Measurements from ENCODE around the gene CAMK2N2. TPM values are rescaled to one million over a fixed set of nuclear protein-coding genes. Genes with fewer than 3 reads are reported as not detected.

The CAMK2N2 gene
- polyA plus RNA-seq, 1 donor (not counting 4 experiments of a cell fraction or from before 2014, with no cell fraction given), result 0.18 TPM

- dilution Hi-C loops (cut with MboI; ENCODE audit: extremely low pct_ligation_motif_present, low sequenced_read_pairs), result no loop called here
- H3K36me3 ChIP-seq (ENCODE audit: control insufficient read depth in 2 of 2, extremely low read depth in 1 of 2, insufficient read depth in 2 of 2, low read length in 2 of 2), result peaks cover 9 to 11% of the 10 kb centered on the region in 2 experiments
- FAIRE-seq (peak; percentile 36), DNase-seq (ENCODE audit: low read depth, low spot score) (peak; percentile 88)
- H3K9ac ChIP-seq (ENCODE audit: control insufficient read depth, extremely low read depth, insufficient read depth, low read length), result peak within 1 kb of the TSS; percentile 91
- H3K79me2 ChIP-seq (ENCODE audit: control insufficient read depth, insufficient read depth, low read length), result peaks cover 25% of the 10 kb centered on the region
- H4K20me1 ChIP-seq (ENCODE audit: control insufficient read depth, extremely low read depth, insufficient read depth, low read length), result no peaks in the 10 kb centered on the region
- H3K27me3 ChIP-seq (ENCODE audit: control insufficient read depth, extremely low read depth, insufficient read depth, low read length), result no peaks in the 10 kb centered on the region
- peak within 1 kb of the TSS; percentile 95 for H2AFZ ChIP-seq (ENCODE audit: control insufficient read depth, low read length)
- peak within 1 kb of the TSS; percentile 95 for H3K27ac ChIP-seq (ENCODE audit: control insufficient read depth, insufficient read depth, low read length)
- H3K9me1 ChIP-seq (ENCODE audit: control insufficient read depth, extremely low read depth, insufficient read depth, low read length), result peaks cover 2% of the 10 kb centered on the region
- peaks cover 5% of the 10 kb centered on the region for H3K4me1 ChIP-seq (ENCODE audit: control insufficient read depth, extremely low read depth, insufficient read depth, low read length)
- H3K9me3 ChIP-seq (ENCODE audit: control insufficient read depth, low read depth, low read length), result no peaks in the 10 kb centered on the region
- H3K4me3 ChIP-seq (ENCODE audit: control insufficient read depth in 2 of 3, extremely low read depth in 1 of 3, insufficient read depth in 2 of 3, low read depth in 1 of 3, low read length in 3 of 3), result peak within 1 kb of the TSS; percentile 75 to 100 (median 100)
- peak within 1 kb of the TSS; percentile 99 for H3K4me2 ChIP-seq (ENCODE audit: control insufficient read depth, extremely low read depth, insufficient read depth, low read depth, low read length)
- TF ChIP-seq CTCF (optimal IDR thresholded peaks at IDR 0.05 in 1 of 3, IDR thresholded peaks at IDR 0.05 in 1 of 3, conservative IDR thresholded peaks at IDR 0.05 in 1 of 3; ENCODE audit: extremely low read depth in 1 of 3, insufficient read depth in 2 of 3, low read length in 3 of 3) (peak; percentile 56 to 77 (median 59)), EZH2 (IDR thresholded peaks at IDR 0.05; ENCODE audit: low read length) (no peak)
Measured at GRCh38 chr3:184249412-184250166, 11.8 kb downstream of the CAMK2N2 start, which contains the start of gene EEF1AKMT4. TSS of gene EEF1AKMT4 (plus strand) at chr3:184249672. CDS start at chr3:184249695, 23 bp downstream.

- TF ChIP-seq CTCF (optimal IDR thresholded peaks at IDR 0.05 in 1 of 3, IDR thresholded peaks at IDR 0.05 in 1 of 3, conservative IDR thresholded peaks at IDR 0.05 in 1 of 3; ENCODE audit: extremely low read depth in 1 of 3, insufficient read depth in 2 of 3, low read length in 3 of 3), result no peak
- TF ChIP-seq EZH2 (IDR thresholded peaks at IDR 0.05; ENCODE audit: low read length), result no peak
- H3K79me2 ChIP-seq (ENCODE audit: control insufficient read depth, insufficient read depth, low read length), result peaks cover 25% of the 10 kb centered on the region
Measured at GRCh38 chr3:184248454-184249411, 12.6 kb downstream of the CAMK2N2 start, which contains the start of gene ALG3. TSS of gene ALG3 (minus strand) at chr3:184248962. CDS start at chr3:184248940, 22 bp downstream.

More at GRCh38 chr3:184248454-184249411, 12.6 kb downstream of the CAMK2N2 start, which contains the start of gene ALG3:
- Histone ChIP-seq H3K36me3 (ENCODE audit: control insufficient read depth in 2 of 2, extremely low read depth in 1 of 2, insufficient read depth in 2 of 2, low read length in 2 of 2) (peaks cover 13 to 14% of the 10 kb centered on the region in 2 experiments), H3K9ac (ENCODE audit: control insufficient read depth, extremely low read depth, insufficient read depth, low read length) (peak within 1 kb of the TSS; percentile 91), H3K27me3 (ENCODE audit: control insufficient read depth, extremely low read depth, insufficient read depth, low read length) (no peaks in the 10 kb centered on the region), H3K27ac (ENCODE audit: control insufficient read depth, insufficient read depth, low read length) (peak within 1 kb of the TSS; percentile 95), H3K4me1 (ENCODE audit: control insufficient read depth, extremely low read depth, insufficient read depth, low read length) (peaks cover 5% of the 10 kb centered on the region), H4K20me1 (ENCODE audit: control insufficient read depth, extremely low read depth, insufficient read depth, low read length) (no peaks in the 10 kb centered on the region), H3K9me1 (ENCODE audit: control insufficient read depth, extremely low read depth, insufficient read depth, low read length) (peaks cover 2% of the 10 kb centered on the region), H3K9me3 (ENCODE audit: control insufficient read depth, low read depth, low read length) (no peaks in the 10 kb centered on the region), H3K4me3 (ENCODE audit: control insufficient read depth in 2 of 3, extremely low read depth in 1 of 3, insufficient read depth in 2 of 3, low read depth in 1 of 3, low read length in 3 of 3) (peak within 1 kb of the TSS; percentile 75 to 100 (median 100)), H3K4me2 (ENCODE audit: control insufficient read depth, extremely low read depth, insufficient read depth, low read depth, low read length) (peak within 1 kb of the TSS; percentile 99), H2AFZ (ENCODE audit: control insufficient read depth, low read length) (peak within 1 kb of the TSS; percentile 95)
- DNase-seq (ENCODE audit: low read depth, low spot score), result no peak
- FAIRE-seq, result no peak
- dilution Hi-C loops (cut with MboI; ENCODE audit: extremely low pct_ligation_motif_present, low sequenced_read_pairs), result no loop called here

All from keratinocyte (primary cell).